HEK293 (cell line): ENCODE results near the gene PGAP1.

Experiments used
- HOXA7 ChIP-seq: sonication (generic); formaldehyde crosslinking; IDR thresholded peaks from 2 replicates; pipeline ENCODE4 v1.8.1; 2022; ENCODE audit warnings: missing genetic modification reagents, borderline replicate concordance
- ZNF174 ChIP-seq: fragments of 450-650 bp; formaldehyde crosslinking; IDR thresholded peaks from 2 replicates; pipeline ENCODE4 v1.5.0; 2017; ENCODE audit warnings: missing biosample characterization, mild to moderate bottlenecking, missing genetic modification characterization
- ZNF433 ChIP-seq: fragments of 450-650 bp; formaldehyde crosslinking; IDR thresholded peaks from 2 replicates; pipeline ENCODE4 v1.5.1; 2016; ENCODE audit warnings: missing biosample characterization, missing genetic modification characterization, low read depth
- TF ChIP-seq, protein P1 (sequence below): fragments of 450-650 bp; formaldehyde crosslinking; IDR thresholded peaks from 2 replicates; pipeline ENCODE4 v1.5.1; 2016; ENCODE audit warnings: missing biosample characterization, missing genetic modification characterization

DNA sequence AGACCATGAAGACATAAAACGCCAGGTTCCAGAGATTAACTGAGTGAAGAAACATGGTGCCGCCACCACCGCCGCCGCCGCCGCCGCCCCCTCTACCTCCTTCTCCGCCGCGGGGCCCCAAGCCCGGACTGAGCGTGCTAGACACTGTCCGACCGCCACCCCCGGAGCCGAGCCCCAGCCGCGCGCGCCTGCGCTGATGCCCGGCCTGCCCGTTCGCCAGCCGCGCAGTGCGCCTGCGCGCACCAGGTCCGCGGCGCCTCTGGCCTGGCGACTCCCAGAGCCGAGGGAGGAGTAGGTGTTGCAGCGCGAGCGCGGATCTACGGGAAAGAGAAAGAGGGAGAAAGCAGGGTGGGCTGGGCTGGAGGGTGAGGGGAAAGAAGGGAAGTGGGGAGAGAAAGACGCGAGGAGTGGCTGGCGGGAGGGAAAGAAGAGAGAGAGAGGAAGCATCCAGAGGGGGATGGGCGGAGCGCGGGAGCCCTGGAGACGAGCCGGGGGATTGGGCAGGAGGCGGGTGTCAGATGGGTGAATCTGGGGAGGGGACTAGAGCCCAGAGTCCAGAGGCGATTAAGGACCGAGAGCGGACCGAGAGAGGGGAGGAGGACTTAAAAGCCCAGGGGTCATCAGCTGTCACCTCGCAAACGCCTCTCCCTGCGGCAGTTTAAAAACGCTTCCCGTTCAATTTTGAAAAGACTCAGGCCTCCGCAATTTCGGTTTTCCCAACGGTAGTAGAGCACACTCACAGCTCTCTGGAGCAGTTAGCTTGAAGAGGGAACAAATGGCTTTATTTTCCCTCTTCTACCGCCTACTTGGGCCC is at the start of gene PGAP1:
- TF ChIP-seq ZNF174, result no peak
- TF ChIP-seq, protein P1, sequence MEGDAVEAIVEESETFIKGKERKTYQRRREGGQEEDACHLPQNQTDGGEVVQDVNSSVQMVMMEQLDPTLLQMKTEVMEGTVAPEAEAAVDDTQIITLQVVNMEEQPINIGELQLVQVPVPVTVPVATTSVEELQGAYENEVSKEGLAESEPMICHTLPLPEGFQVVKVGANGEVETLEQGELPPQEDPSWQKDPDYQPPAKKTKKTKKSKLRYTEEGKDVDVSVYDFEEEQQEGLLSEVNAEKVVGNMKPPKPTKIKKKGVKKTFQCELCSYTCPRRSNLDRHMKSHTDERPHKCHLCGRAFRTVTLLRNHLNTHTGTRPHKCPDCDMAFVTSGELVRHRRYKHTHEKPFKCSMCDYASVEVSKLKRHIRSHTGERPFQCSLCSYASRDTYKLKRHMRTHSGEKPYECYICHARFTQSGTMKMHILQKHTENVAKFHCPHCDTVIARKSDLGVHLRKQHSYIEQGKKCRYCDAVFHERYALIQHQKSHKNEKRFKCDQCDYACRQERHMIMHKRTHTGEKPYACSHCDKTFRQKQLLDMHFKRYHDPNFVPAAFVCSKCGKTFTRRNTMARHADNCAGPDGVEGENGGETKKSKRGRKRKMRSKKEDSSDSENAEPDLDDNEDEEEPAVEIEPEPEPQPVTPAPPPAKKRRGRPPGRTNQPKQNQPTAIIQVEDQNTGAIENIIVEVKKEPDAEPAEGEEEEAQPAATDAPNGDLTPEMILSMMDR, result peak; percentile 20; the same call in 1 of the 2 replicates
- TF ChIP-seq HOXA7 (CRISPR knock-in tag), result no peak
- no peak for TF ChIP-seq ZNF433 (tag by site-specific recombination)
